ENCODE measurements around the gene NCOA6.

Gene NCOA6

GRCh38 chr20:34703424-34704176, 121.9 kb downstream of the NCOA6 start:
- peak overlapping the region; percentile 93 for H3K4me3 ChIP-seq (replicated peaks; ENCODE audit: insufficient read depth, low read length)
- DNase-seq (ENCODE audit: low read depth in 1 of 2, low spot score in 1 of 2): no peak
- H3K27ac ChIP-seq (replicated peaks): no peak overlapping the region
- no peaks in the 10 kb centered on the region for H3K27me3 ChIP-seq (ENCODE audit: insufficient read depth, poor library complexity, severe bottlenecking)
- no peak for TF ChIP-seq GABPA (IDR thresholded peaks at IDR 0.05; ENCODE audit: low read depth)

GRCh38 chr20:34703061-34703423, 122.4 kb downstream of the NCOA6 start:
- no peak overlapping the region for H3K4me3 ChIP-seq (replicated peaks; ENCODE audit: insufficient read depth, low read length)
- H3K27me3 ChIP-seq (ENCODE audit: insufficient read depth, poor library complexity, severe bottlenecking): no peaks in the 10 kb centered on the region
- DNase-seq (ENCODE audit: low read depth in 1 of 2, low spot score in 1 of 2): no peak
- TF ChIP-seq GABPA (IDR thresholded peaks at IDR 0.05; ENCODE audit: low read depth): no peak
- TF ChIP-seq POLR2AphosphoS5 (IDR thresholded peaks at IDR 0.05; ENCODE audit: low read depth): no peak
- TF ChIP-seq SPI1 (IDR thresholded peaks at IDR 0.05; ENCODE audit: borderline replicate concordance, low read depth): no peak
- no peak for TF ChIP-seq CTCF (IDR thresholded peaks at IDR 0.05; ENCODE audit: insufficient read depth, low read length)
- TF ChIP-seq REST (IDR thresholded peaks at IDR 0.05; ENCODE audit: insufficient replicate concordance, low read depth): no peak
- no peak overlapping the region for H3K27ac ChIP-seq (replicated peaks)

GRCh38 chr20:34701405-34702085, 123.9 kb downstream of the NCOA6 start:
- H3K4me3 ChIP-seq (replicated peaks; ENCODE audit: insufficient read depth, low read length): no peak overlapping the region
- no peak for DNase-seq (ENCODE audit: low read depth in 1 of 2, low spot score in 1 of 2)
- TF ChIP-seq GABPA (IDR thresholded peaks at IDR 0.05; ENCODE audit: low read depth) (no peak), CTCF (IDR thresholded peaks at IDR 0.05; ENCODE audit: insufficient read depth, low read length) (no peak), SPI1 (IDR thresholded peaks at IDR 0.05; ENCODE audit: borderline replicate concordance, low read depth) (no peak), REST (IDR thresholded peaks at IDR 0.05; ENCODE audit: insufficient replicate concordance, low read depth) (no peak), POLR2AphosphoS5 (IDR thresholded peaks at IDR 0.05; ENCODE audit: low read depth) (no peak)

GRCh38 chr20:34693414-34693813, 132.0 kb downstream of the NCOA6 start:
- no peak overlapping the region for H3K4me3 ChIP-seq (replicated peaks; ENCODE audit: insufficient read depth, low read length)
- no peak overlapping the region for H3K27ac ChIP-seq (replicated peaks)
- DNase-seq (ENCODE audit: low read depth in 1 of 2, low spot score in 1 of 2): no peak
- H3K27me3 ChIP-seq (ENCODE audit: insufficient read depth, poor library complexity, severe bottlenecking): no peaks in the 10 kb centered on the region
- TF ChIP-seq CTCF (IDR thresholded peaks at IDR 0.05; ENCODE audit: insufficient read depth, low read length): no peak

More at GRCh38 chr20:34701405-34702085, 123.9 kb downstream of the NCOA6 start:
- Histone ChIP-seq H3K27ac (replicated peaks) (no peak overlapping the region), H3K27me3 (ENCODE audit: insufficient read depth, poor library complexity, severe bottlenecking) (no peaks in the 10 kb centered on the region)

Measured in HL-60 (cell line).